K562 (cell line): ENCODE results near the gene ARMC12. TPM values are rescaled to one million over a fixed set of nuclear protein-coding genes. Genes with fewer than 3 reads are reported as not detected.

Experiments used
- ARID3A ChIP-seq: IDR thresholded peaks from 2 replicates; pipeline ENCODE4 v1.6.1; 2012; ENCODE audit warnings: low read depth, low read length, improper control_type of control experiment, borderline replicate concordance
- DACH1 ChIP-seq: fragments of 450-650 bp; IDR thresholded peaks from 2 replicates; pipeline ENCODE4 v1.6.1; 2018; ENCODE audit not compliant: partially characterized antibody
- FOXM1 ChIP-seq, 2 experiments: fragments of 450-650 bp in 1 of 2; sonication (generic) in 1 of 2; formaldehyde crosslinking in 1 of 2; IDR thresholded peaks; 2 replicates each; pipeline versions ENCODE4 v1.6.1 to v1.9.0; 2017 to 2022; ENCODE audit warnings: low read depth in 2 of 2, mild to moderate bottlenecking in 2 of 2, missing genetic modification reagents in 1 of 2, moderate library complexity in 1 of 2
- GATAD2A ChIP-seq: fragments of 450-650 bp; IDR thresholded peaks from 2 replicates; pipeline ENCODE4 v1.6.1; 2017
- HMBOX1 ChIP-seq: sonication (generic); IDR thresholded peaks from 2 replicates; pipeline ENCODE4 v1.6.1; 2016
- HOXB6 ChIP-seq: fragments of 250-450 bp; sonication (Bioruptor Pico); IDR thresholded peaks from 2 replicates; pipeline ENCODE4 v1.5.1; 2022; ENCODE audit warnings: mild to moderate bottlenecking, borderline replicate concordance
- MLX ChIP-seq, 2 experiments: fragments of 450-650 bp in 1 of 2; sonication (generic) in 1 of 2; formaldehyde crosslinking; conservative IDR thresholded peaks; 2 replicates each; pipeline versions ENCODE4 v1.4.0 to v1.8.1; 2020 to 2022; ENCODE audit warnings: mild to moderate bottlenecking in 1 of 2, missing genetic modification reagents in 1 of 2
- NR4A1 ChIP-seq, 2 experiments: fragments of 250-450 bp in 1 of 2; fragments of 450-650 bp in 1 of 2; sonication (Bioruptor Pico) in 1 of 2; IDR thresholded peaks; 2 replicates each; pipeline versions ENCODE4 v1.4.0 to v1.6.1; 2016 to 2020; ENCODE audit warnings: mild to moderate bottlenecking in 2 of 2, missing compliant biosample characterization in 1 of 2, missing genetic modification characterization in 1 of 2, moderate library complexity in 1 of 2
- POLR2H ChIP-seq: IDR thresholded peaks from 2 replicates; pipeline ENCODE4 v1.6.1; 2016; ENCODE audit warnings: missing genetic modification characterization, low read depth, mild to moderate bottlenecking, control low read depth, missing compliant biosample characterization, moderate library complexity
- POLR3A ChIP-seq: IDR thresholded peaks from 2 replicates; pipeline ENCODE4 v1.6.1; 2011; ENCODE audit warnings: borderline replicate concordance, mild to moderate bottlenecking, moderate library complexity; ENCODE audit not compliant: insufficient read length, insufficient read depth; ENCODE audit errors: extremely low read depth
- RB1 ChIP-seq: fragments of 450-650 bp; IDR thresholded peaks from 2 replicates; pipeline ENCODE4 v1.6.1; 2017; ENCODE audit warnings: low read depth, mild to moderate bottlenecking
- RFX1 ChIP-seq: fragments of 450-650 bp; IDR thresholded peaks from 2 replicates; pipeline ENCODE4 v1.6.1; 2016; ENCODE audit warnings: mild to moderate bottlenecking, moderate library complexity
- RNF2 ChIP-seq: sonication (generic); IDR thresholded peaks from 2 replicates; pipeline ENCODE4 v1.6.1; 2016
- SIN3A ChIP-seq, 2 experiments: fragments of 150-350 bp in 1 of 2; IDR thresholded peaks; 2 replicates each; pipeline ENCODE4 v1.6.1; 2011 to 2016; ENCODE audit warnings: borderline replicate concordance in 2 of 2, low read depth in 2 of 2, low read length in 2 of 2, mild to moderate bottlenecking in 2 of 2, moderate library complexity in 2 of 2; ENCODE audit not compliant: control insufficient read depth in 1 of 2
- SMAD2 ChIP-seq: fragments of 150-350 bp; IDR thresholded peaks from 2 replicates; pipeline ENCODE4 v1.6.1; 2014; ENCODE audit warnings: low read depth, mild to moderate bottlenecking, low read length
- SMAD3 ChIP-seq: fragments of 450-650 bp; formaldehyde crosslinking; conservative IDR thresholded peaks from 2 replicates; pipeline ENCODE4 v1.4.0; 2020; ENCODE audit warnings: mild to moderate bottlenecking
- SRF ChIP-seq, 2 experiments: fragments of 250-450, 450-650 bp in 1 of 2; sonication (Bioruptor Pico) in 1 of 2; sonication (generic) in 1 of 2; formaldehyde crosslinking; IDR thresholded peaks; 2 replicates each; pipeline versions ENCODE4 v1.5.0 to v1.5.1; 2020 to 2022; ENCODE audit warnings: mild to moderate bottlenecking in 1 of 2, missing genetic modification reagents in 1 of 2
- STAT5B ChIP-seq: fragments of 250-450 bp; sonication (Bioruptor Pico); IDR thresholded peaks from 2 replicates; pipeline ENCODE4 v1.8.0; 2021; ENCODE audit warnings: mild to moderate bottlenecking, inconsistent platforms
- TAL1 ChIP-seq: fragments of 450-650 bp; IDR thresholded peaks from 2 replicates; pipeline ENCODE4 v1.6.1; 2016; ENCODE audit warnings: mild to moderate bottlenecking
- THAP12 ChIP-seq: fragments of 250-450 bp; sonication (Bioruptor Pico); IDR thresholded peaks from 2 replicates; pipeline ENCODE4 v1.9.0; 2021; ENCODE audit warnings: mild to moderate bottlenecking, inconsistent platforms
- TRIM24 ChIP-seq, 2 experiments: fragments of 450-650 bp; IDR thresholded peaks; 2 replicates each; pipeline ENCODE4 v1.6.1; 2016
- ZBTB12 ChIP-seq: fragments of 250-450 bp; sonication (Bioruptor Pico); IDR thresholded peaks from 2 replicates; pipeline ENCODE4 v1.4.0; 2020
- polyA plus RNA-seq, 8 experiments: library from polyadenylated mRNA; depleted of rRNA in 4 of 8; stranded (reverse) in 5 of 8; unstranded in 3 of 8; fragments of >200 nt; fragmentation: Nextera tagmentation in 2 of 8; fragmentation: Illumina TruSeq in 1 of 8; extraction: Ambion mirVana in 2 of 8; extraction: Trizol in 1 of 8; gene quantifications; 2 replicates each; pipeline versions ENCODE4 v1.2.1 to v1.2.3, GENCODE V29; 2011 to 2014; ENCODE audit warnings: inconsistent platforms in 1 of 8, missing spikeins in 1 of 8
- total RNA-seq, 7 experiments: library from RNA; depleted of rRNA in 6 of 7; stranded (reverse); fragments of >200 nt in 6 of 7; fragmentation: Illumina TruSeq in 2 of 7; extraction: Trizol in 2 of 7; gene quantifications; 2 replicates each; pipeline versions ENCODE4 v1.2.1 to v1.2.3, GENCODE V29; 2011 to 2021; ENCODE audit warnings: low replicate concordance in 1 of 7

Gene ARMC12
- total and polyA plus RNA-seq, 9 of the 15 experiments (the other 6 are each of a cell fraction or from before 2014, with no cell fraction given): 0.09 to 0.58 (median 0.31) TPM; not detected in 3

GRCh38 chr6:35731414-35731735 lies 5.5 kb upstream of the ARMC12 start (continued):
- no peak for TF ChIP-seq TRIM24 (IDR thresholded peaks at IDR 0.05)
- no peak for TF ChIP-seq STAT5B (CRISPR knock-in tag)
- no peak for TF ChIP-seq RB1
- TF ChIP-seq SMAD2: no peak
- TF ChIP-seq MLX (CRISPR knock-in tag; conservative IDR thresholded peaks at IDR 0.05): no peak
- TF ChIP-seq HOXB6 (CRISPR knock-in tag): no peak
- TF ChIP-seq POLR3A: no peak
- no peak for TF ChIP-seq SRF (CRISPR knock-in tag; IDR thresholded peaks at IDR 0.05)
- no peak for TF ChIP-seq DACH1
- TF ChIP-seq POLR2H (tag): no peak
- TF ChIP-seq THAP12: peak; percentile 58
- TF ChIP-seq RNF2: no peak
- TF ChIP-seq SMAD3 (CRISPR knock-in tag): no peak
- TF ChIP-seq SIN3A (IDR thresholded peaks at IDR 0.05; ENCODE audit: borderline replicate concordance in 2 of 2, control insufficient read depth in 1 of 2, low read depth in 2 of 2, low read length in 2 of 2): no peak
- peak; percentile 41; the same call in 1 of the 2 replicates for TF ChIP-seq ZBTB12 (CRISPR knock-in tag)
- no peak for TF ChIP-seq ARID3A
- peak; percentile 90; the same call in 1 of the 2 replicates for TF ChIP-seq RFX1
- TF ChIP-seq GATAD2A: no peak
- no peak for TF ChIP-seq FOXM1 (IDR thresholded peaks at IDR 0.05; ENCODE audit: low read depth)
- peak; percentile 69; the same call in 1 of the 2 replicates for TF ChIP-seq FOXM1 (CRISPR knock-in tag; IDR thresholded peaks at IDR 0.05; ENCODE audit: low read depth)
- TF ChIP-seq HMBOX1: no peak
- 0 out of 2 replicates have a peak, but pooled peaks have one; percentile 55 for TF ChIP-seq NR4A1 (CRISPR knock-in tag; IDR thresholded peaks at IDR 0.05)
- TF ChIP-seq NR4A1 (tag; IDR thresholded peaks at IDR 0.05): no peak
- no peak for TF ChIP-seq TAL1
